Heart left ventricle (tissue), 16 donors: Measurements from ENCODE around the gene AFAP1L1. TPM values are rescaled to one million over a fixed set of nuclear protein-coding genes. Genes with fewer than 3 reads are reported as not detected.

ENCODE experiments used
- ATAC-seq, 4 donors: fragments of 200-7000 bp; cut with Tn5 transposase; one replicate each; pipeline ENCODE4 v1.9.1; 2020 to 2022; ENCODE audit warnings: moderate library complexity in 4 of 4, mild to moderate bottlenecking in 3 of 4, moderate number of reproducible peaks in 1 of 4
- DNase-seq, 5 donors: peaks; one replicate each; pipeline ENCODE4 v3.0.0-alpha.2; 2020
- H3K27ac ChIP-seq, 12 donors: fragments of 200-600 bp; sonication (generic) in 4 of 12; one replicate each; pipeline versions ENCODE4 v1.5.0 to v1.8.0; 2016 to 2022; ENCODE audit warnings: mild to moderate bottlenecking in 2 of 12
- H3K27me3 ChIP-seq, 9 donors: fragments of 200-600 bp; sonication (generic) in 2 of 9; one replicate each; pipeline versions ENCODE4 v1.5.1 to v1.8.0; 2016 to 2022; ENCODE audit warnings: mild to moderate bottlenecking in 3 of 9
- H3K36me3 ChIP-seq, 9 donors: fragments of 200-600 bp; sonication (generic) in 2 of 9; one replicate each; pipeline versions ENCODE4 v1.5.0 to v1.8.0; 2018 to 2022; ENCODE audit warnings: mild to moderate bottlenecking in 2 of 9
- H3K4me1 ChIP-seq, 12 donors: fragments of 200-600 bp; sonication (generic) in 4 of 12; one replicate each; pipeline versions ENCODE4 v1.5.0 to v1.8.0; 2016 to 2022; ENCODE audit warnings: mild to moderate bottlenecking in 3 of 12
- H3K4me3 ChIP-seq, 12 donors: fragments of 200-600 bp; sonication (generic) in 4 of 12; one replicate each; pipeline versions ENCODE4 v1.5.0 to v1.8.0; 2017 to 2022; ENCODE audit warnings: mild to moderate bottlenecking in 9 of 12, moderate library complexity in 4 of 12
- H3K9me3 ChIP-seq, 12 donors: fragments of 200-600 bp; sonication (generic) in 4 of 12; one replicate each; pipeline versions ENCODE4 v1.5.0 to v1.8.0; 2016 to 2022; ENCODE audit warnings: mild to moderate bottlenecking in 1 of 12
- CTCF ChIP-seq, 12 donors: fragments of 200-600 bp; sonication (generic) in 4 of 12; IDR thresholded peaks; one replicate each; pipeline versions ENCODE4 v1.5.0 to v1.8.0; 2018 to 2022; ENCODE audit warnings: antibody characterized with exemption in 12 of 12, mild to moderate bottlenecking in 5 of 12
- POLR2A ChIP-seq, 2 donors: fragments of 450-650 bp; IDR thresholded peaks; one replicate each; pipeline ENCODE4 v1.6.1; 2017; ENCODE audit warnings: antibody characterized with exemption in 2 of 2, mild to moderate bottlenecking in 2 of 2, moderate library complexity in 2 of 2
- WGBS, 4 donors: extraction: QIAGEN DNeasy Blood & Tissue Kit in 2 of 4; methylation state at CpG; one replicate each; pipeline versions ENCODE4 v1.1.5 to v1.1.7; 2013 to 2018; 5-methylcytosine and 5-hydroxymethylcytosine counted together
- intact Hi-C, 10 donors: fragments of 100-400 bp; cut with DNase I; formaldehyde crosslinking; loops; one replicate each; pipeline versions ENCODE4 v1.11.1 to v1.14.2; 2022
- polyA plus RNA-seq, 2 donors: library from polyadenylated mRNA; stranded (reverse); fragments of 200-250 nt; gene quantifications; one replicate each; pipeline ENCODE4 v1.2.3, GENCODE V29; 2013
- total RNA-seq, 9 donors: library from RNA; depleted of rRNA in 2 of 9; stranded (reverse); fragments of >200 nt in 2 of 9; fragmentation: NEBNext Ultra II Directional in 3 of 9; extraction: Animal tissue kit (Norgen Biotek cat#: 25700) in 3 of 9; gene quantifications; one replicate each; pipeline versions ENCODE4 v1.1.0 to v1.2.4, GENCODE V29; 2016 to 2023
- donor health status: ischemic (EF 13 %, LVEDD 7.1; RV severe dilation, severe dysfunction).
- donor health status: healthy with polysubstance abuse.
- donor health status: DM: no; HTN: yes; CAD: no.
- donor health status: DM: no; HTN: no; CAD: no.
- donor health status: ischemic (EF 25% LVEDD 6.9; RV normal size, moderate dysfunction).
- donor health status: ischemic (EF 25% LVEDD 5.7; RV mildly dilated, moderate dysfunction).
- donor health status: healthy.
- donor health status: DM: yes; HTN: yes; CAD: no.
- donor health status: ischemic (EF 35%, LVEDD 5.7; RV mildly dilated, moderate dysfunction).
- donor health status: nonischemic (EF 11% LVEDD 7.7; RV severe dilation, severe dysfunction).
- donor health status: DM: yes; HTN: yes; CAD: no.
- donor health status: PGD.
- donor health status: ischemic (EF 29% LVEDD 5.4; RV normal size, mild dysfunction).
- donor health status: nonischemic (EF 23%, LVEDD 6.1; RV moderate dilation, normal function).

Gene AFAP1L1
- total and polyA plus RNA-seq, 11 donors: 30.4 to 57.7 (median 45.0) TPM

- Histone ChIP-seq H3K36me3 (peaks cover 2 to 100% (median 89%) of the 10 kb centered on the region in 9 donors), H3K9me3 (no peaks in the 10 kb centered on the region), H3K4me3 (no peak overlapping the region), H3K27ac (peak overlapping the region in 3 of 12 donors; percentile 9 to 35 (median 32)), H3K27me3 (no peaks in the 10 kb centered on the region), H3K4me1 (peaks cover 0 to 4% (median 0%) of the 10 kb centered on the region in 12 donors)
- intact Hi-C loops: no loop called here
- ATAC-seq (peak in 2 of 4 donors; percentile 20 to 48), DNase-seq (no peak)
- TF ChIP-seq POLR2A (IDR thresholded peaks at IDR 0.05) (no peak), CTCF (IDR thresholded peaks at IDR 0.05) (no peak)
- 59 to 72% (median 63%) methylated on average over 2 of the region's 2 CpGs for WGBS, 4 donors
Observed at GRCh38 chr5:149333711-149334443, 62.2 kb downstream of the AFAP1L1 start.

- Histone ChIP-seq H3K27ac (no peak overlapping the region), H3K9me3 (no peaks in the 10 kb centered on the region), H3K27me3 (no peaks in the 10 kb centered on the region), H3K4me3 (no peak overlapping the region), H3K4me1 (peaks cover 0 to 4% (median 0%) of the 10 kb centered on the region in 12 donors), H3K36me3 (peaks cover 2 to 99% (median 78%) of the 10 kb centered on the region in 9 donors)
- intact Hi-C loops: no loop called here
- no peak for TF ChIP-seq CTCF (IDR thresholded peaks at IDR 0.05)
- no peak for TF ChIP-seq POLR2A (IDR thresholded peaks at IDR 0.05)
- ATAC-seq: no peak
- DNase-seq: no peak
- 91 to 95% (median 93%) methylated on average over 4 of the region's 4 CpGs for WGBS, 4 donors
Observed at GRCh38 chr5:149337736-149338135, 66.1 kb downstream of the AFAP1L1 start.

- no peak overlapping the region for H3K27ac ChIP-seq
- peaks cover 0 to 4% (median 0%) of the 10 kb centered on the region in 12 donors for H3K4me1 ChIP-seq
- no peaks in the 10 kb centered on the region for H3K9me3 ChIP-seq
- no peaks in the 10 kb centered on the region for H3K27me3 ChIP-seq
- H3K36me3 ChIP-seq: peaks cover 2 to 98% (median 72%) of the 10 kb centered on the region in 9 donors
- WGBS, 4 donors: 63 to 71% (median 68%) methylated on average over 1 of the region's 1 CpG
- DNase-seq (no peak), ATAC-seq (no peak)
- no peak overlapping the region for H3K4me3 ChIP-seq
- intact Hi-C loops: no loop called here
- TF ChIP-seq CTCF (IDR thresholded peaks at IDR 0.05): no peak
- TF ChIP-seq POLR2A (IDR thresholded peaks at IDR 0.05): no peak
Observed at GRCh38 chr5:149338364-149338763, 66.7 kb downstream of the AFAP1L1 start.

- 36 to 50% (median 46%) methylated on average over 1 of the region's 1 CpG for WGBS, 4 donors
- no peak overlapping the region for H3K4me3 ChIP-seq
- H3K27me3 ChIP-seq: no peaks in the 10 kb centered on the region
- ATAC-seq: no peak
- DNase-seq: no peak
- peaks cover 0 to 17% (median 10%) of the 10 kb centered on the region in 12 donors for H3K4me1 ChIP-seq
- peaks cover under 1 to 72% (median 52%) of the 10 kb centered on the region in 9 donors for H3K36me3 ChIP-seq
- intact Hi-C loops: loop anchor here in 1 of 10 donors (10.0 kb wide), 1 partner anchor 206 kb away; no protein-coding TSS in a partner anchor
- no peak overlapping the region for H3K27ac ChIP-seq
- H3K9me3 ChIP-seq: no peaks in the 10 kb centered on the region
- TF ChIP-seq CTCF (IDR thresholded peaks at IDR 0.05) (no peak), POLR2A (IDR thresholded peaks at IDR 0.05) (no peak)
Observed at GRCh38 chr5:149340920-149341319, 69.3 kb downstream of the AFAP1L1 start.
